ENCODE data around the gene AHDC1.

GRCh38 chr1:27489501-27489972 lies 114.4 kb downstream of the AHDC1 start:
- TF ChIP-seq, protein P1, sequence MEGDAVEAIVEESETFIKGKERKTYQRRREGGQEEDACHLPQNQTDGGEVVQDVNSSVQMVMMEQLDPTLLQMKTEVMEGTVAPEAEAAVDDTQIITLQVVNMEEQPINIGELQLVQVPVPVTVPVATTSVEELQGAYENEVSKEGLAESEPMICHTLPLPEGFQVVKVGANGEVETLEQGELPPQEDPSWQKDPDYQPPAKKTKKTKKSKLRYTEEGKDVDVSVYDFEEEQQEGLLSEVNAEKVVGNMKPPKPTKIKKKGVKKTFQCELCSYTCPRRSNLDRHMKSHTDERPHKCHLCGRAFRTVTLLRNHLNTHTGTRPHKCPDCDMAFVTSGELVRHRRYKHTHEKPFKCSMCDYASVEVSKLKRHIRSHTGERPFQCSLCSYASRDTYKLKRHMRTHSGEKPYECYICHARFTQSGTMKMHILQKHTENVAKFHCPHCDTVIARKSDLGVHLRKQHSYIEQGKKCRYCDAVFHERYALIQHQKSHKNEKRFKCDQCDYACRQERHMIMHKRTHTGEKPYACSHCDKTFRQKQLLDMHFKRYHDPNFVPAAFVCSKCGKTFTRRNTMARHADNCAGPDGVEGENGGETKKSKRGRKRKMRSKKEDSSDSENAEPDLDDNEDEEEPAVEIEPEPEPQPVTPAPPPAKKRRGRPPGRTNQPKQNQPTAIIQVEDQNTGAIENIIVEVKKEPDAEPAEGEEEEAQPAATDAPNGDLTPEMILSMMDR (IDR thresholded peaks at IDR 0.05; ENCODE audit: low read depth, low read length, poor library complexity, severe bottlenecking): no peak
- no peak for TF ChIP-seq EZH2phosphoT487 (IDR thresholded peaks at IDR 0.05; ENCODE audit: borderline replicate concordance, low read length)
